HG02678 (cell line): ENCODE results near the gene TRMT2B.
"Not testable (repeated sequence)": the region's sequence is repeated elsewhere in the genome, so short reads cannot be mapped to it uniquely, and the experiment has no call there.

ENCODE experiments used
- ATAC-seq: cut with Tn5 transposase; IDR thresholded peaks from one replicate; pipeline ENCODE4 v1.9.1; 2021; ENCODE audit warnings: mild to moderate bottlenecking, moderate library complexity; ENCODE audit not compliant: unreplicated experiment

The TRMT2B gene, protein sequence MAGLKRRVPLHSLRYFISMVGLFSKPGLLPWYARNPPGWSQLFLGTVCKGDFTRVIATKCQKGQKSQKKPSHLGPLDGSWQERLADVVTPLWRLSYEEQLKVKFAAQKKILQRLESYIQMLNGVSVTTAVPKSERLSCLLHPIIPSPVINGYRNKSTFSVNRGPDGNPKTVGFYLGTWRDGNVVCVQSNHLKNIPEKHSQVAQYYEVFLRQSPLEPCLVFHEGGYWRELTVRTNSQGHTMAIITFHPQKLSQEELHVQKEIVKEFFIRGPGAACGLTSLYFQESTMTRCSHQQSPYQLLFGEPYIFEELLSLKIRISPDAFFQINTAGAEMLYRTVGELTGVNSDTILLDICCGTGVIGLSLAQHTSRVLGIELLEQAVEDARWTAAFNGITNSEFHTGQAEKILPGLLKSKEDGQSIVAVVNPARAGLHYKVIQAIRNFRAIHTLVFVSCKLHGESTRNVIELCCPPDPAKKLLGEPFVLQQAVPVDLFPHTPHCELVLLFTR

DNA sequence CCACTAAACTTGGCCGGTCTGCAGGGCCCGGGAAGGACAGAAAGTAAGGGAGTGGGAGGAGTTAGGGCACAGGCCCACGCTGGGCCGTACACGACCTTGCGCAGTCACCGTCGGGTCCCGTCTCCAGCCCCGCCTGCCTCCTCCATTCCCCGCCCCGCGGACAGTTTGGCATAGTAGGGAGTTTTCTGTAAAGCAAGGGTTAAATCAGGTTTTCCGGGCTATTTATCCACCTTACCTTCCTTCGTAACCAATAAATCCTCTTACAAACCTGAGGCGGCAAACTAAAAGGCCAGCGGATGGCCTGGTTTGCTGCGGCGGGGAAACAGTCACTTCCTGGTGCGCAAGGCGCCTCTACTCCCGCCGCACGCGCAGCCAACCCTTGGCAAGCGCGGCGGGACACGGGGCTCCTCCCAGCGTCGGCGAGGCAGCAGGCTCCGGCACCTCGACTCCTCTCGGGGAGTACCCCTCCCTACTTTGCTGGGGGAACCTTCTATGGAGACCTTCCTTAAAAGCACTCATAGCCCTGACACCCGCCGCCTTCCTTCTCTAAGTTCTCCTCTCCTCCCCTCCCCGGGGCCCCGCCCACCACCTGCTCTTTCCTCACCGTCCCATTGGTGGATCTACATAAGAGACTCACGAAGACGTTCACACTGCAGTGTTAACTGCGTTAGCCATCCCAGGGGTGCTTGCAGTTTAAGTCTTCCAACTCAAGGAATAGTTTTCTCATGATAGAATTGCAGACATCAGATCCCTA lies at the start of gene TRMT2B:
Gene TRMT2B (minus strand): TSS at position 563 of the 754 bp plus-strand sequence. CDS start 9,822 bp downstream, outside the sequence.
- peak; percentile 92 for ATAC-seq

DNA sequence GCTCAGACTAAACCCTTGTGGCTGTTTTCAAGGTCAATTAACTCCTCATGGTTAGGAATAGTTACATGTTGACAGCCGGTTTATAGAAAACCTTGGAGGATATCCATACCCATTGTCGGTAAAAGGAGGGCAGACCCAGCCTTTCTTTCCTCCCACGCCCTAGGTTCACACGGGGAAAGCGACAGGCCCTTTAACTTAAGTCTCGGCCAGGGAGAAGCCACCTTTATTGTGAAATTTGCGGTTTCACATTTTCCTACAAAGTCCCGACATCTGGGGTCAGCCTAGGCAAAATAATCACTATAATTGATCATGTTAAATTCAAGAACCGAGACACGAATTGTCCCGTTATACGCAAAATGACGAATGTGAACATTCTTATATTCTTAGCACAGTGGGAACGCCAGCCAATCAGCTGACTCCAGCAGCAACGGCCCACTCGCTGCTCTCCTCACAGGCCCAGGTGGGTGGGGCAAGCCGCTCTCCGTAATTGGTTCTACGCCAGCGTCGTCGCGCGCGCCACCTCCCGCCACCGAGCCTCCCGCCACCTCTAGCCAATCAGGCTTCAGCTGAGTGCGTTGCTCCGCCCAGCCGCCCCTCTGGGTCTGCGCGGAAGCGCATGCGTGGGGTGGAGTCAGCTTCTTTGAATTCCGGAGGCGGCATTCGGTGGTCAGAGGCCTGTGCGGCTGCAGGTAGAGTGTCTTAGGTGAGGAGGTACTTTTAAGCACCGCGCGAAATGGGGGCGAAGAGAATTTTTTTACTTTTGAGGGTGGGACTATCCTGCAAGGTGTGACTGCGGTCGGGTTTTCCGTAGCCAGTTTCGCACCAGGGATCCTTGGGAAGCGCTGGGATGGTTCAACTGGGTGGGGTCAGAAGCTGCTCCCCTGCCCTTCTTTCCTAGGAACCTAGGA lies 45.9 kb upstream of the TRMT2B start, which contains the start of gene CENPI:
Gene CENPI (plus strand): TSS at position 659 of the 908 bp plus-strand sequence. CDS start 2,867 bp downstream, outside the sequence.
- peak; percentile 100 for ATAC-seq

DNA sequence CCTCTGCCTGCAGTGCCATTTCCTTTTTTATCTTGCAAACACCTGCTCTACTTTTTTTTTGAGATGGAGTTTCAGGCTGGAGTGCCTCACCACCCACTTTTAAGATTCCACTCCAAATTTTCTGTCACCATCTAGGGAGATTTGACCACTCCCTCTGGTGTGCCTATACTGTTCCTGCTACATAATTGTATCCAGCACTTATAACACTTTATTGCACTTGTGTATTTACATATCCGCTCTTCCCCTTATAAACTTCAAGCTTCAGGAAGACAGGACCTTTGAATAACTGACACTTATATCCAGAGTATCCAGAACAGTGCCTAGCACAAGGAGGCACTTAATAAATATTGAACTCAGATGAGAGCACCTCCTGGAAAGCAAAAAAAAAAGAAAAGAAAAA lies 39.9 kb upstream of the TRMT2B start:
- no peak for ATAC-seq

DNA sequence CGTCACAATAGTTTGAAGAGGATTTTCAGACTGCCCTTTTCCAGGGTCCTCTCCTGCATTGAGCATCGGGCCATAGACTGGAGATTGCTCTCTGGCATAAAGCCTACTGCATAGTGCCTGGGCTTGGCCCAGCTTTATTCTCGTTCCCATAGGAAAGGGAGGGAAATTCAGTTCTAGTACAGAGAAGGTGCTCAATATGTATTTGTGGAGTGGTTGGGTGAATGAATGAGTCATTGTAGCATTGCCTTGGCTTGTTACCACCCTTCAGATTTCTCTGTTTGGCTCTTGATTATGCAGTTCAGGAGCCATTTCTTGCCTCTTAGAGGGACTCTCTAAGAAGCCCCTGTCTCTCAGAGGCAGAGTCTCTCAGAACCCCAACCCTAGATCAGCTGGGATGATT lies 29.3 kb upstream of the TRMT2B start:
- no peak for ATAC-seq

DNA sequence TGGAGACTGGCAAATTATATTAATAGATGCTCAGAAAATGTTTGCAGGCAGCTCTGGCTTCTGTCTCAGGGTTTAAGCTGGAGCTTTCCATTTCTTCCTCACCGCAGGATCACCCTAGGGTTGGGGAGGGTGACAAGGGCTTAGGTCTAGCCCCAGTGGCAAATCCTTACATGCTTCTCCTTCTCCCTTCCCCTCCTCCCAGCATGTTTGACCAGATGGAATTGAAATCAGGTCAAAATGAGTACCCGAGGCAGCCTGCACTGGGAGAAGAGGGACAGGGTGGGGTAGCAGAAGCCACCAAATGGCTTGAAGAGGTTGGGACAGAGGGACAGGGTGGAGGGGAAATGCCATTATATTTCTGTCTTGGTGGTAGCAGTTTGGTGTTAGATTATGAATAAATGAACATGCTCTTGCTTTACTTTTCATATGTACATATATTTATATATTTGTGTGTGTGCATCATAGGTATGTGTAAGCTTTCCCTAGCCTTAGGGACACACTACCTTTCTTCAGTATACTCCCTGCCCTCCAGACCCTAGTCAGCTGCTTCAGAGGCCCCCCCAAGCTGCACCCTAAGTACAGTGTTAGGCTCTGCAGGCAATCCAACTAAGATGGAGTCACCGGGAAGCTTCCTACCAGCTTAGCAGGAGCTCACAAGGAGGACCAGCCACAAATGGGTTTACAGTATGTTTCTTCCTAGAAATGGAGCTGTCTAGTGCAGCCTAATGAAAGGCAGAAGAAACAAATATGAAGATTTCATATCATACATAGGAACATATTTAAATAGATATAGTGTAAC lies 28.6 kb upstream of the TRMT2B start:
- ATAC-seq: no peak

DNA sequence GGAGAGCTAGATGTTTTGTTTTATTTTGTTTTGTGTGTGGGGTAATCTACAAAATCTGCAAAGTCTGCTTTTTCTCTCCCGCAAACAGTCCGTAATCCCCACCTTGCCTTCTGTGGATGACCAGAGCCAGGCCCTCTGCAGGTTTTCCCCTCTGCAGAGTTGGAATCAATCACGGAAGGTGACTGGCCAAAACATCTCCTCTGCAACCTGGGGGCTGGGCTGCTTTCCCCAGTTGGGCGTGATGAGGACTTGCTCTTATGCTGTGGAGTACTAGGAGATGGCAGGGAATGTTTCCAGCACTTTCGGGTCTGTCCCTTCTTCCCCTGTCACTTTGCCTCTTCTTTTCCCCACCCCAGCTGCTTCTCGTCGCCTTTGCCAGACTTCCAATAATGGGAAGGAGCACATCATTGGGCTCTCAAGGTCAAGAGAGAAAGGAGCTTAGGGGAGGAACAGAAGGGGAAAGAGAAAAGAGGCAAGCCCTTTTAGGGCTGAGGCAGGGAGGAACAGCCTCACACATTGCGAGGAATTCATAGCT lies 27.9 kb upstream of the TRMT2B start:
- no peak for ATAC-seq

DNA sequence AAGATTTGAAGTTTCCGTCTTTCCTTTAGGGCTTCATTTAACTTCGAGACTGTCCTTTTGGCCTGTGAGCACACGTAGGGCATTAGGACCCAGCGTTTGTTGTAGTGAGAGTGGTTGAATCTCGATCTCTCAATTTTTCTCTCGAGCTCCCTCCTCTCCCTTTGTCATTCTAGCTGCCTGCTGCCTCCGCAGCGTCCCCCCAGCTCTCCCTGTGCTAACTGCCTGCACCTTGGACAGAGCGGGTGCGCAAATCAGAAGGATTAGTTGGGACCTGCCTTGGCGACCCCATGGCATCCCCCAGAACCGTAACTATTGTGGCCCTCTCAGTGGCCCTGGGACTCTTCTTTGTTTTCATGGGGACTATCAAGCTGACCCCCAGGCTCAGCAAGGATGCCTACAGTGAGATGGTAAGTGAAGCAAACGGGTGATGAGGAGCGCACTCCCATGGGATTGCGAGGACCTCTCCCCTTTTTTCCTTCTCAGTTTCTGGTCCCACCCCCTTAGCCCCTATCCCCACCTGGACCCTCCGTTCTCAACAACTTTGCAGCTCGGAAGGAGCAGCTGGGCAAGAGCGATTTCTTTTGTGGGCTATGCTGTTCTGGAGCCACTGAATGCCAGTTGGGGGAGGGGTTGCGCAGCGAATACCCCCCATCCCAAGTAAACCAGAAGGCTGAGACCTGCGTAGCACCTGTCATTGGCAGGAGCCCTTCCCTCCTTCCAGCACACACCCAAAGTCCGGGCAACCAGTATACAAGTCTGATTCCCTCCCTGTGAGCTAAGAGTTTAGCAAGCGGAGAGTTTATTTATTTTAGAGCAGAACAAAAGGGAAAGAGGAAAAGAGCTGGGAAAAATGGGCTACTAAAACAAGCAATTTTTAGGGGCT lies 27.0 kb upstream of the TRMT2B start, which contains the start of gene TMEM35A:
Gene TMEM35A (plus strand): TSS at position 164 of the 883 bp plus-strand sequence. CDS start 124 bp downstream, at position 288.
- ATAC-seq: no peak

DNA sequence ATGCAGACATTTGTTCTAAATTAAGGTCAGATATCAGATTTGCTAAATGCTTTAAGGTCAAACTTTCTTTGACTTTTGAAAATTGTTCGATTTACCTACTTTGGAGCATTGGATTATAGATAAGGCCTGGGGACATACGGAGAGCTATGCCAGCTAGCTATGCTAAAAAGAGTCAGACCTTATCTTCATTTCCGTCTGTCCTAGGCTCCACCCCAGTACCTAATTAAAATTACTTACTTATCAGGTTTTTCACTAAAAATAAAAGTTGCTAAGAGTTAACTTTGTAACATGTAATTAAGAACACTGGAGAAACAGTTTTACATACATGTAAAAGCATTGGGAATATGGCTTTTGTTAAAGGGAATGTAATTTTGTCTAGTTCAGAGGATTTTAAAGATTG lies 19.7 kb upstream of the TRMT2B start:
- ATAC-seq: no peak

DNA sequence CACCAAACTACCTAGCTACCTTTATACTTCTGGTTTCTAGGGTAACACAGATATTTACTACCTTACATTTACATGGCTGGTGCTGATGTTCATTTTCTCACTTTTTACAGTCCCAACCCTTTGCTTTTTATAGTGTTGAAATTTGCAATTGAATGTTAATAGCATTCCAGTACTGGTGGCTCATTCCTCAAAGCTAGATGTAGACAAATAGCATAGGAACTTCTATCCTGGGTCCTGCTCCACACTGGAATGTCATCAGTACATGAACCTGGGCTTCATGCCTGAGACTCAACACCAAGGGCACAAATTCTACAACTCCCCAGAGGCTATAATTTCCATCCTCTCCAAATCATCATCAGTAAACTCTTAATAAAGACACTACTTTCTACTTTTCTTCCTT lies 10.3 kb upstream of the TRMT2B start:
- ATAC-seq: no peak

DNA sequence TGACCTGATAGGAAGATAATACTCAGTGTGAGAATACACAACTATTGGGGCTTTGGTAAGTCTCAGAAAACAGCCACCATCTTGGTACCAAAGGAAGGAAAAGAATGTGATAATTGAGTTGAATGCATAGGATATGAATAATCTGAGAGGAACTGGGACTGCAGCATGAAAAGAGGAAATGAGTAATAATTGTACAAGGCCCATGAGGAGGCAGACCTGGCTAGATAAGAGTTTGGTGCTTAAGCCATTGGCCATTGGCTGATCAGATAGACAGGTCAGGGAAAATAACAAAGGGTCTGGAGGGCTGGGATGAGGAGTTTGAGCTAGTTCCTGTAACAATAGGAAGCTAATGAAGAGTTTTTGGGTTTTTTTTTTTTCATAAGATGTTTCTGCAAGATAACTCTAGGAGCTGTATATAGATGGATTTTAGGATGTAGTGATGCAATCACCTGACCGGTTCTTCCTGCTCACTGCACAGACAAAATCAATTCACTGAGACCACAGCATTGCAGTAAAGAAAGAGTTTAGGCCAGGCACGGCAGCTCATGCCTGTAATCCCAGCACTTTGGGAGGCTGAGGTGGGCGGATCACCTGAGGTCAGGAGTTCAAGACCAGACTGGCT lies 5.3 kb upstream of the TRMT2B start:
- ATAC-seq: peak; percentile 81

DNA sequence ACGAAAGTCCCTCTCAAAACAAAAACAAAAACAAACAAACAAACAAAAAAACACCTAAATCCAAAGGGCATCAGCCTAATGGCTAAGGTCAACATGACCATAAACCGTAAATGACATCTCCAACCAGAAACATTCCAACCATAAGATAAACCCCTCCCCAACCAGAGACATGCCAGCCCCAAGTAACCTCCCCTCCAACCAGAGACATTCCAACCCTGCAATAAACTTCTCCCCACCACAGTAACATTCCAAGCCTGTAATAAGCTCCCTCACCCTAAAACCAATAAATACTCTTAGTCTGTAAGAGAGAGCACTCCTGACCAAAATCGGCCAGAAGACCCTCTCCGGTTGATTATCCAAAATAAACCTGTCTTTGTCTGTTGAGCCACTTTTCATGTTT lies 4.6 kb upstream of the TRMT2B start:
- not testable (repeated sequence) for ATAC-seq

DNA sequence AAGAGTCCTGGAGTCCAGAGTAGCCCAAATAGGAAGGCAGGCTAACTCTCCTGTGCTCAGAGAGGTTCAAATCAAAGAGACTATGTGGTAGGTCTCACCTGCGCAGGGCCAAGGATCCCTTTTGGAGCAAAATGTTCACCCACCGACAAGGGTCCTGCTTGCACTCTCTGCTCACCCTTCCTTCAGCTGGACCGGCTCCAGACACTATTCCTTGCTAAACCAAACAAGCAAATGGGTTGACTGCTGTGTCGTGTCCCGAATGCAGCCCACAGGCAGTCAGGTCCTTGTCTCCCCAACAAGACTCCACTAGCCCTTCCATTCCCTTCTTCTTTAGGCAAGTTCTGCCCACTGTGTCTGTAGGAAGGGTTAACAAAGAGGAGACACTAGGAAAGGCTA lies 760 bp downstream of the TRMT2B start:
- peak; percentile 4 for ATAC-seq

DNA sequence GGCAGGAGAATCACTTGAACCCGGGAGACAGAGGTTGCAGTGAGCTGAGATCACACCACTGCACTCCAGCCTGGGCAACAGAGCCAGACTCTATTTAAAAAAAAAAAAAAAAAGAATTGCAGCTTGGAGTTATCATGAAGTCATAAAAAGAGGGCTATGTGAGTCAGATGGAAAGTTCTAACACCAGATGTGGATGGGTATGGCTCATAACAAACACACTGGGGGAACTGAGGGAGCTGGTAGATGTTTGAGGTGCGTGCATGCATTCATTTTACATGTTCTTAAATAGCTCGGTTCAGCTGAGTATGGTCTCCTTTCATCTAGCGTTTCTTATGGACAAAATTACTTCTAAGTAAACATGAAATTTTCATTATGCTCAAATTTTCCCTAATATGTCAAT lies 11.7 kb downstream of the TRMT2B start:
- no peak for ATAC-seq

DNA sequence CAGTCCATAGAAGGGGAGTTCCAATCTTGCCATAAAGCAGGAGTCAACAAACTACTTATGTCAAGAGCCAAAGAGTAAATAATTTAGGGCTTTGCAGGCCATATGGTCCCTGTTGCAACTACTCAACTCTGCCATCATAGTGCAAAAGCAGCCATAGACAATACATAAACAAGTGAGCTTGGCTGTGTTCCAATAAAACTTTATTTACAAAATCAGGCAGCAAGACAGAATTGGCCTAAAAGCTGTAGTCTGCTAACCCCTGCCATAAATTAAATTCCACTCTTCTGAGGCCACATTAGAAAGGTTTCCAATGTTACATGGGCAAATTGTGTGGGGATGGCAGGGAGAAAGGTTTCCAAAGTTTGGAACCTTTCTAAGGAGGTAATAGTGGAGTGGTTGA lies 14.7 kb downstream of the TRMT2B start:
- ATAC-seq: no peak

DNA sequence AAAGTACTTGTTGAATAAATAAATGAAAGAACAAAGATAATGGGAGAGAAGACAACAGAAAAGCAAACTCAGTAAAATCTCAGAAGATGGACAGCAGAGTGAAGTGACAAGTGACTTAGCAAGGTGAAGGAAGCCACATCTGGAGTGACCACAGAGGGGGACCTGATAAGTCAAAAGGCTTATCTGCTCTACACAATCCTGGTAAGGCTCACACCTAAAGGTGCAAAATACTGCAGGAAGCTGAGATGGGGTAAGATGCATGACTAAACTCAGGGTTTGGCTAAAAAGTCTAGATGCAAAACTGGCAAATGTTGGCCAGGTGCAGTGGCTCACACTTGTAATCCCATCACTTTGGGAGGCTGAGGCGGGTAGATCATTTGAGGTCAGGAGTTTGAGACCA lies 22.2 kb downstream of the TRMT2B start:
- ATAC-seq: no peak

DNA sequence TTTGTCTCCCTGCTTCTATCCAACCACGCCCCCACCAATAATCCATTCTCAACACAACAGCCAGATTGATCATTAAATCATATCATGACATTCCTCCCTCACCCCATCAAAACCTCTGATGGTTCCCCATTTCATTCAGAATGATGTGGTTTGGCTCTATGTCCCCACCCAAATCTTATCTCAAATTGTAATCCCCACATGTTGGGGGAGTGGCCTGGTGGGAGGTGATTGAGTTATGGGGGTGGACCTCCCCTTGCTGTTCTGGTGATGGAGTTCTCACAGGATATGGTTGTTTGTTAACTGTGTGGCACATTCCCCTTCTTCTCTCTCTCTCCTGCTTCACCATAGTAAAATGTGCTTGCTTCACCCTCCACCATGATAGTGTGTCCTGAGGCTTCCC lies 23.3 kb downstream of the TRMT2B start:
- ATAC-seq: no peak

DNA sequence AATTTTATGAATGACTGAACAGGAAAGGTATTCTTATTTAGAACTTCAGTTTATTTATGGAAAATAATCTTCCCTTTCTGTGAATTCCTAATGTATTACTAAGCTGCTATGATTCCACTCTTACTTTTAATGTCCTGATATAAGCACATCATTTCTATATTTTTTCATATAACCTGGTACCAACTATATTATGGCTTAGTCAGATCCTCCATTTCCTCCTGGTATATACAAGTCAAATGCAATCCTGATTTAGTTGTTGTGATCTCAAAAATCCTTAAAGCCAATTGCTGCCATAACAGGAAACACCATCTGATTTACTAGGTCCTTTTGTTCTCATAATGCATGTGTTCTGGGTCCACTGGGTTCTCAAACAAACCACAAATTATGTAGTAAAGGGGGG lies 26.8 kb downstream of the TRMT2B start:
- ATAC-seq: no peak

DNA sequence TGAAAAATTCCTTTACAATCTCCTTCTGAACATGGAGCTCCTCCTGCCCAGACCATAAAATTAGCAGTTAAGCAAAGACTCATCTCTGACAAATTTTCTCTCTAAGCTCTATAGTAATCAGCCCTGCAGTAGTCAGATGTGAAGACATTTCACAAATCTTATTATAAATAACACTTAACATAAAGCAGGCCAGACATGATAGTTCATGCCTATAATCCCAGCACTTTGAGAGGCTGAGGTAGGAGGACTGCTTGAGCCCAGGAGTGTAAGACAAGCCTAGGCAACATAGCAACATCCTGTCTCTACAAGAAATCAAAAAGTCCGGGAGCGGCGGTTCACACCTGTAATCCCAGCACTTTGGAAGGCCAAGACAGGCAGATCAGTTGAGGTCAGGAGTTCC lies 29.9 kb downstream of the TRMT2B start:
- ATAC-seq: no peak
